ENCODE data around the gene KLRK1.
"Not testable (repeated sequence)": the region's sequence is repeated elsewhere in the genome, so short reads cannot be mapped to it uniquely, and the experiment has no call there.

The KLRK1 gene

DNA sequence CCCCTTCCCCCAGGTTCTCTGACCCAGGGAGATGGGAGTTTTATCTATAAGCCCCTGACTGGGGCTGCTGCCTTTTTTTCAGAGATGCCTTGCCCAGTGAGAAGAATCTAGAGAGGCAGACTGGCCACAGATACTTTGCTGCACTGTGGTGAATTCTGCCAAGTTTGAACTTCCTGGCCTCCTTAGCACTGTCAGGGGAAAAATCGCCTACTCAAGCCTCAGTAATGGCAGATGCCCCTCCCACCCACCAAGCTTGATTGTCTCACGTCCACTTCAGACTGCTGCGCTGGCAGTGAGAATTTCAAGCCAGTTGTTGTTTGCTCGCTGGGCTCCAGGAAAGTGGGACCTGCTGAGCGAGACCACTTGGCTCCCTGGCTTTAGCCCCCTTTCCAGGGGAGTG is 31.7 kb downstream of the KLRK1 start:
- H3K9me3 ChIP-seq (ENCODE audit: control insufficient read depth, low read depth, low read length) = no peaks in the 10 kb centered on the region
- no peaks in the 10 kb centered on the region for H3K27me3 ChIP-seq (ENCODE audit: control insufficient read depth, insufficient read depth, low read length)
- H3K27ac ChIP-seq (ENCODE audit: low read length) = no peak overlapping the region
- no peaks in the 10 kb centered on the region for H3K36me3 ChIP-seq (ENCODE audit: control insufficient read depth, low read depth, low read length)
- no peak overlapping the region for H3K4me3 ChIP-seq (ENCODE audit: low read length)
- no peak overlapping the region for H3K9ac ChIP-seq (ENCODE audit: low read length)
- peaks cover 23% of the 10 kb centered on the region for H3K4me1 ChIP-seq (ENCODE audit: control insufficient read depth, low read depth, low read length)

DNA sequence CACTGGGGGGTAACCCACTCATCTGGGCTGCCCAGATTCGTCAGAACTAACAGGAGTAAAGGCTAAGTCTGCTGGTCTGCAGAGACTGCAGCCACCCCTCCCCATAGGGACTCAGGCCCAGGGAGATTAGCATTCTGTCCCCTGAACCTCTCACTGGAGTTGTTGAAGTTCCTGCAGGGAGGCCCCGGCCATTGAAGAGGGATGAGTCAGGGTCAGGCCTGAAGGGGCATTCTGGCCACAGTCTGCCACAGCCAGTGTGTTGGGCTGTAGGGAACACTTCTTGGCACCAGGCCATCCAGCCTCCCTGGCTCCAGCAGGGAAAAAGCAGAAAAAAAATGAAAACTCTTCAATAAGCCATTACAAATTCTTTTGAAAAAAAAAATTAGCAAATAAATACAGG is 35.3 kb downstream of the KLRK1 start:
- no peaks in the 10 kb centered on the region for H3K36me3 ChIP-seq (ENCODE audit: control insufficient read depth, low read depth, low read length)
- H3K9ac ChIP-seq (ENCODE audit: low read length) = no peak overlapping the region
- H3K27me3 ChIP-seq (ENCODE audit: control insufficient read depth, insufficient read depth, low read length) = no peaks in the 10 kb centered on the region
- H3K4me1 ChIP-seq (ENCODE audit: control insufficient read depth, low read depth, low read length) = peaks cover 4% of the 10 kb centered on the region
- H3K9me3 ChIP-seq (ENCODE audit: control insufficient read depth, low read depth, low read length) = no peaks in the 10 kb centered on the region
- H3K27ac ChIP-seq (ENCODE audit: low read length) = no peak overlapping the region
- no peak overlapping the region for H3K4me3 ChIP-seq (ENCODE audit: low read length)

DNA sequence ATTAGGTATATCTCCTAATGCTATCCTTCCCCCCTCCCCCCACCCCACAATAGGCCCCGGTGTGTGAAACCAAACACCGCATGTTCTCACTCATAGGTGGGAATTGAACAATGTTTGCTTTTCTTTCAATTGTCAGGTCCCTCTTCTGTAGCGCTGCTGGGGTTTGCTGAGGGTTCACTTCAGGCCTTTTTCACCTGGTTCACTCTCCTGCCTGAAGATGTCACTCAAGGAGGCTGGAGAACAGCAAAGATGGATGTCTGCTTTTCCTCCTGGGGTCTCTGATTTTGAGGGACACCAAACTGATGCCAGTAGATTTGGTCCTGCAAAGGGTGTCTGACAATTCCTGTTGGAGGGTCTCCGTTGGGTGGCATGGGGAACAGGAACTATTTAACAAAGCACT is 35.8 kb downstream of the KLRK1 start:
- Histone ChIP-seq H3K4me1 (ENCODE audit: control insufficient read depth, low read depth, low read length) (peaks cover 4% of the 10 kb centered on the region), H3K27me3 (ENCODE audit: control insufficient read depth, insufficient read depth, low read length) (no peaks in the 10 kb centered on the region), H3K36me3 (ENCODE audit: control insufficient read depth, low read depth, low read length) (no peaks in the 10 kb centered on the region), H3K9ac (ENCODE audit: low read length) (no peak overlapping the region), H3K27ac (ENCODE audit: low read length) (no peak overlapping the region), H3K9me3 (ENCODE audit: control insufficient read depth, low read depth, low read length) (no peaks in the 10 kb centered on the region), H3K4me3 (ENCODE audit: low read length) (no peak overlapping the region)

DNA sequence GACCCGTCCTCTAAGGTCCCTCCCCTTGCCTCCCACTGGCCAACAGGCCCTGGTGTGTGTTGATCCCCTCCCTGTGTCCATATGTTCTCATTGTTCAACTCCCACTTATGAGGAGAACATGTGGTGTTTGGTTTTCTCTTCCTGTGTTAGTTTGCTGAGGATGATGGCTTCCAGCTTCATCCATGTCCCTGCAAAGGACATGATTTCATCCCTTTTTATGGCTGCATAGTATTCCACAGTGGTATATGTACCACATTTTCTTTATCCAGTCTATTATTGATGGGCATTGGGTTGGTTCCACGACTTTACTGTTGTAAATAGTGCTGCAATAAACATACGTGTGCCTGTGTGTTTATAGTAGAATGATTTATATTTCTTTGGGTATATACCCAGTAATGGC is 38.4 kb downstream of the KLRK1 start:
- not testable (repeated sequence) for H3K4me1 ChIP-seq (ENCODE audit: control insufficient read depth, low read depth, low read length); H3K9ac ChIP-seq (ENCODE audit: low read length); H3K27me3 ChIP-seq (ENCODE audit: control insufficient read depth, insufficient read depth, low read length); H3K36me3 ChIP-seq (ENCODE audit: control insufficient read depth, low read depth, low read length); H3K4me3 ChIP-seq (ENCODE audit: low read length); H3K9me3 ChIP-seq (ENCODE audit: control insufficient read depth, low read depth, low read length); H3K27ac ChIP-seq (ENCODE audit: low read length)

DNA sequence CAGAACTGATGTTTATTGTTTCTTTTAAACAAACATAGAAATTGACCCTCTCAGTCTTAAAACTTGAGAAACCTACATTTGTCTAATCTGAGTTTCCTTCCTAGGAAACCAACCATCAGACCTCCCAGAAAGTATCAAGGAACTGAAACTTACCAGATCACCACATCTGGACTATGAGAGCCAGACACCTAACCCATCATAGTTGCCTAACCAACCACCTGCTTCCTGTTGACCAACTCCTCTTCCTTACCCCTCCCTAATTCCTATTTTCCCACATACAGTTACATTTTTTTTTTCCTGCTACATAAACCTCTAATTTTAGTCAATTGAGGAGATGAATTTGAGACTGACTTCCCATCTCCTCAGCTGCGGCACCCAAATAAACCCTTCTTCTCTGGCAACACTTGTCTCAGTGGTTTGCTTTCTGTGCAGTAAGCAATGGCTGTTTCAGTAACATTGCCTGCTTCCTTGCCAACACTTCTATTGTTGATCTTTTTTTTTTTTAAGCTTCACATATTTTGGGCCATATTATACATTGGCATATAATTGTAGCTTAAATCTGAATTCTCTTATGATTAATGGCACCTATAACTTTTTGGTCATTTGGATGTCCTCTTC is 47.8 kb downstream of the KLRK1 start:
- Histone ChIP-seq H3K9me3 (ENCODE audit: control insufficient read depth, low read depth, low read length) (no peaks in the 10 kb centered on the region), H3K27ac (ENCODE audit: low read length) (no peak overlapping the region), H3K36me3 (ENCODE audit: control insufficient read depth, low read depth, low read length) (no peaks in the 10 kb centered on the region), H3K4me1 (ENCODE audit: control insufficient read depth, low read depth, low read length) (no peaks in the 10 kb centered on the region), H3K4me3 (ENCODE audit: low read length) (no peak overlapping the region), H3K9ac (ENCODE audit: low read length) (no peak overlapping the region), H3K27me3 (ENCODE audit: control insufficient read depth, insufficient read depth, low read length) (no peaks in the 10 kb centered on the region)

DNA sequence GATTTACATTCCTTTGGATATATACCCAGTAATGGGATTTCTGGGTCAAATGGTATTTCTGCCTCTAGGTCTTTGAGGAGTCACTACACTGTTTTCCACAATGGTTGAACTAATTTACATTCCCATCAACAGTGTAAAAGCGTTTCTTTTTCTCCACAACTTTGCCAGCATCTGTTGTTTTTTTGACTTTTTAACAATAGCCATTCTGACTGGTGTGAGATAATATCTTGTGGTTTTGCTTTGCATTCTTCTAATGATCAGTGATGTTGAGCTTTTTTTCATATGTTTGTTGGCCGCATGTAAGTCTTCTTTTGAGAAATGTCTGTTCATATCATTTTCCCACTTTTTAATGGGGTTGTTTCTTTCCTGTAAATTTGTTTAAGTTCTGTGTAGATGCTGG is 48.9 kb downstream of the KLRK1 start:
- not testable (repeated sequence) for H3K9ac ChIP-seq (ENCODE audit: low read length); H3K9me3 ChIP-seq (ENCODE audit: control insufficient read depth, low read depth, low read length); H3K4me3 ChIP-seq (ENCODE audit: low read length); H3K27me3 ChIP-seq (ENCODE audit: control insufficient read depth, insufficient read depth, low read length); H3K4me1 ChIP-seq (ENCODE audit: control insufficient read depth, low read depth, low read length); H3K36me3 ChIP-seq (ENCODE audit: control insufficient read depth, low read depth, low read length); H3K27ac ChIP-seq (ENCODE audit: low read length)

DNA sequence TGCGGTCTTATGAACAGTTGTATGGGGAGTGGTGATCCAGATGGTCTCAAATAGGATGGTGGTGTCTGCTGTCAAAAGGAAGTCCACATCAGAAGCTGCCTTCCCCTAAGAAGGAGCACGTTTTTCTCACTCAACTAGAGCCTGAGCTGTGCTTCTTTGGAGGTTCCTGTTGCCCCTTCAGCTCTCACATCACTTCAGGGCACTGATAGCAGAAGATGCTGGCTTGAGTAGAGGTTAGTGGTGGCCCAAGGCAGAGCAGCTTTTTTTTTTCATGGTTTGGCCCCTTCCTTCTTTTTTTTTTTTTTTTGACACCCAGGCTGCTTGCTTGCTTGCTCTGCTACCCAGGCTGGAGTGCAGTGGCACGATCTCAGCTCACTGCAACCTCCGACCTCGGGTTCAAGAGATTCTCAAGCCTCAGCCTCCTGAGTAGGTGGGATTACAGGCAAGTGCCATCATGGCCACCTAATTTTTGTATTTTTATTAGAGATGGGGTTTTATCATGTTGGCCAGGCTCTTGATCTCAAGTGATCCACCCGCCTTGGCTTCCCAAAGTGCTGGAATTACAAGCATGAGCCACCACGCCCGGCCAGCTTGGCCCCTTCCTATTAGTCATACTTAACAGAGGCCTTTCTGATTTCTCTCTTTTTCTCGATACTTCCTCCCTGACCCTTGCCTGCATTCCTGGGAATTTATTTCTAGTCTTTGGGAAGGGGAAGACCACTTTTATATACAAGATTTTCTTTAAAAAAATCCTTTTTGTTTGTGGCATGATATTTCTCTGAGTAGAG is 50.6 kb downstream of the KLRK1 start:
- Histone ChIP-seq H3K9me3 (ENCODE audit: control insufficient read depth, low read depth, low read length) (no peaks in the 10 kb centered on the region), H3K4me1 (ENCODE audit: control insufficient read depth, low read depth, low read length) (no peaks in the 10 kb centered on the region), H3K4me3 (ENCODE audit: low read length) (no peak overlapping the region), H3K27me3 (ENCODE audit: control insufficient read depth, insufficient read depth, low read length) (no peaks in the 10 kb centered on the region), H3K9ac (ENCODE audit: low read length) (no peak overlapping the region), H3K36me3 (ENCODE audit: control insufficient read depth, low read depth, low read length) (no peaks in the 10 kb centered on the region), H3K27ac (ENCODE audit: low read length) (no peak overlapping the region)

DNA sequence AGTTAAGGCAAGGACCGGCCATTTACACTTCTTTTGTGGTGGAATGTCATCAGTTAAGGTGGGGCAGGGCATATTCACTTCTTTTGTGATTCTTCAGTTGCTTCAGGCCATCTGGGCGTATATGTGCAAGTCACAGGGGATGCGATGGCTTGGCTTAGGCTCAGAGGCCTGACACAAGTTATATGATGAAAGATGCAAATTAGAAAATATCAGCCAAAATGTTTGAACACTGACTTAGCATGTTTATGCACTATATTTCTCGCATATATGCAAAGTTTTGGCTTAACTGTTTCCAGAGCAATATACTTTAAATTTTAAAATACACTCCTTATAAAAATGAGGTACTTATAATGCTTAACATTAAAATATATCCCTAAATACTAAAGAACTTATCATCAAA is 51.4 kb downstream of the KLRK1 start:
- H3K36me3 ChIP-seq (ENCODE audit: control insufficient read depth, low read depth, low read length); H3K9me3 ChIP-seq (ENCODE audit: control insufficient read depth, low read depth, low read length); H3K4me1 ChIP-seq (ENCODE audit: control insufficient read depth, low read depth, low read length); H3K27me3 ChIP-seq (ENCODE audit: control insufficient read depth, insufficient read depth, low read length); H3K9ac ChIP-seq (ENCODE audit: low read length); H3K27ac ChIP-seq (ENCODE audit: low read length); H3K4me3 ChIP-seq (ENCODE audit: low read length): not testable (repeated sequence)

DNA sequence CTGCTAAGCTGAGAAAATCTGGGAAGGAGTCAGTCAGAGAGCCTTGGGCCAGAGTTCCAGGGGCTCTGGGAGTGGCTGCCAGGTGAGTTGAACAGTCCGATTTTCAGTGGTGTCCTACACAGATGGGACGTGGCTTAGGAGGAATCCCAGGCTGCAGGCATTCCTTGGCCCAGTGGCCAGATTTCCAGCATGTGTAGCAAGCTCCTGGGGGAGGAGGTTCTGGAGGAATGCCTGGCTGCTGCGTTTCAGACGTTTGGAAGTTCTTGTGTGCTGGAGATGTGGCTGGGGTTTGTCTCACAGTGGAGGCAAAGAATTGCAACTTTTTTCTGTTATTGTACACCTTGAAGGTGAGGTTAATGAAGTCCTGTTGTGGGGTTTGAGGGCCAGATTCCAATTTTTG is 53.6 kb downstream of the KLRK1 start:
- H3K4me3 ChIP-seq (ENCODE audit: low read length); H3K9me3 ChIP-seq (ENCODE audit: control insufficient read depth, low read depth, low read length); H3K9ac ChIP-seq (ENCODE audit: low read length); H3K36me3 ChIP-seq (ENCODE audit: control insufficient read depth, low read depth, low read length); H3K27me3 ChIP-seq (ENCODE audit: control insufficient read depth, insufficient read depth, low read length); H3K4me1 ChIP-seq (ENCODE audit: control insufficient read depth, low read depth, low read length); H3K27ac ChIP-seq (ENCODE audit: low read length): not testable (repeated sequence)

DNA sequence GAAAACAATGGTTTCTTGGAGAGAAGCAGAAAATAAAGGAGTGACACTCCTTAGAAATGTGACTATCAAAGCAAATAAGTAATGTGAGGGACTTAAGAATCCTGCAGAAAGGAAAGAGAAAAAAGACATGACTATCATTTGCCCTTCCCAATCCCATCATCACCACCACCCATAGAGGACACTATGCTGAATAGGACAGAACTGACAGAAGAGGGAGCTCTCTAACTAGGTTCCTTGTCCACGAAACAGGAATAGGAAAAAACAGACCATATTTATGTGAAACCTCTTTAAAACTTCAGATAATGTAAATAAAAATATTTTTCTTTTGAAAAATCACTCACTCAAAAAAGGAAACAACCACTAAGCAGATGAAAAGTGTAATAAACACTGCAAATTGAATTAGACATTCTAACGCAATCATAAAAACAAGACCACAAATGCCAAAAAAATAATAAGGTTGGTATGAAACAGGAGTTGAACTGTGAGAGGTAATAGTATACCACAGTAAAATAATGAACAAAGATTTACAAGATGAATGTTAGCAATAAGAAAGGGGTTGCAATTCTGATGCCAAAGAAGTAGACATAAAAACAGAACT is 58.1 kb downstream of the KLRK1 start:
- H3K36me3 ChIP-seq (ENCODE audit: control insufficient read depth, low read depth, low read length) = no peaks in the 10 kb centered on the region
- H3K9me3 ChIP-seq (ENCODE audit: control insufficient read depth, low read depth, low read length) = no peaks in the 10 kb centered on the region
- H3K27ac ChIP-seq (ENCODE audit: low read length) = no peak overlapping the region
- H3K4me1 ChIP-seq (ENCODE audit: control insufficient read depth, low read depth, low read length) = no peaks in the 10 kb centered on the region
- no peaks in the 10 kb centered on the region for H3K27me3 ChIP-seq (ENCODE audit: control insufficient read depth, insufficient read depth, low read length)
- no peak overlapping the region for H3K4me3 ChIP-seq (ENCODE audit: low read length)
- H3K9ac ChIP-seq (ENCODE audit: low read length) = no peak overlapping the region

DNA sequence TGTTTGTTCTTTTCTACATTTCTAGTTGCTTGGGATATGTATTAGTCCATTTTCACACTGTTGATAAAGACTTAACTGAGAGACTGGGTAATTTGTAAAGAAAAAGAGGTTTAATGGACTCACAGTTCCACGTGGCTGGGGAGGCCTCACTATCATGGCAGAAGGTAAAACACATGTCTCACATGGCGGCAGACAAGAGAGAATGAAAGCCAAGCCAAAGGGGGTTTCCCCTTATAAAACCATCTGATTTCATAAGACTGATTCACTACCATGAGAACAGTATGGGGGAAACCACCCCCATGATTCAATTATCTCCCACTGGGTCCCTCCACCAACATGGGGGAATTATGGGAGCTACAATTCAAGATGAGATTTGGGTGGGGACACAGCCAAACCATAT is 61.1 kb downstream of the KLRK1 start:
- H3K27me3 ChIP-seq (ENCODE audit: control insufficient read depth, insufficient read depth, low read length); H3K36me3 ChIP-seq (ENCODE audit: control insufficient read depth, low read depth, low read length); H3K9ac ChIP-seq (ENCODE audit: low read length); H3K27ac ChIP-seq (ENCODE audit: low read length); H3K4me3 ChIP-seq (ENCODE audit: low read length); H3K4me1 ChIP-seq (ENCODE audit: control insufficient read depth, low read depth, low read length); H3K9me3 ChIP-seq (ENCODE audit: control insufficient read depth, low read depth, low read length): not testable (repeated sequence)

Measured in iPS-18a (cell line).